Measurements from ENCODE around the gene ZNF878. TPM values are rescaled to one million over a fixed set of nuclear protein-coding genes. Genes with fewer than 3 reads are reported as not detected.
A peak's percentile ranks its signal among the peaks of the same experiment; 100 is the strongest.
"Not testable (repeated sequence)": the region's sequence is repeated elsewhere in the genome, so short reads cannot be mapped to it uniquely, and the experiment has no call there.

The ZNF878 gene
- polyA plus RNA-seq, 1 donor, result 0.57 TPM

- Histone ChIP-seq H3K9me3 (ENCODE audit: control insufficient read depth, low read depth, low read length) (peaks cover 69% of the 10 kb centered on the region), H3K36me3 (ENCODE audit: control insufficient read depth, insufficient read depth, low read length) (peaks cover 47% of the 10 kb centered on the region), H3K4me1 (ENCODE audit: control insufficient read depth, insufficient read depth, low read length) (no peaks in the 10 kb centered on the region), H3K4me3 (ENCODE audit: low read length) (no peak overlapping the region), H3K27ac (ENCODE audit: low read length) (no peak overlapping the region), H3K27me3 (ENCODE audit: control insufficient read depth, insufficient read depth, low read length) (no peaks in the 10 kb centered on the region)
- WGBS (ENCODE audit: insufficient coverage, low lambda C conversion rate), result no CpG with 5 or more reads among the region's 3 CpGs
- DNase-seq, result no peak
Observed at GRCh38 chr19:12077375-12077774, 24.6 kb upstream of the ZNF878 start.

- no CpG with 5 or more reads among the region's 3 CpGs for WGBS (ENCODE audit: insufficient coverage, low lambda C conversion rate)
- not testable (repeated sequence) for DNase-seq; H3K4me3 ChIP-seq (ENCODE audit: low read length); H3K27ac ChIP-seq (ENCODE audit: low read length); H3K27me3 ChIP-seq (ENCODE audit: control insufficient read depth, insufficient read depth, low read length); H3K4me1 ChIP-seq (ENCODE audit: control insufficient read depth, insufficient read depth, low read length)
- Histone ChIP-seq H3K9me3 (ENCODE audit: control insufficient read depth, low read depth, low read length) (peaks cover 70% of the 10 kb centered on the region), H3K36me3 (ENCODE audit: control insufficient read depth, insufficient read depth, low read length) (peaks cover 47% of the 10 kb centered on the region)
Observed at GRCh38 chr19:12076331-12076730, 23.6 kb upstream of the ZNF878 start.

- no CpG with 5 or more reads among the region's 3 CpGs for WGBS (ENCODE audit: insufficient coverage, low lambda C conversion rate)
- Histone ChIP-seq H3K4me3 (ENCODE audit: low read length) (no peak overlapping the region), H3K4me1 (ENCODE audit: control insufficient read depth, insufficient read depth, low read length) (no peaks in the 10 kb centered on the region), H3K27me3 (ENCODE audit: control insufficient read depth, insufficient read depth, low read length) (no peaks in the 10 kb centered on the region), H3K27ac (ENCODE audit: low read length) (no peak overlapping the region), H3K9me3 (ENCODE audit: control insufficient read depth, low read depth, low read length) (peaks cover 70% of the 10 kb centered on the region), H3K36me3 (ENCODE audit: control insufficient read depth, insufficient read depth, low read length) (peaks cover 47% of the 10 kb centered on the region)
- no peak for DNase-seq
Observed at GRCh38 chr19:12075538-12076139, 22.9 kb upstream of the ZNF878 start.

- Histone ChIP-seq H3K27me3 (ENCODE audit: control insufficient read depth, insufficient read depth, low read length) (no peaks in the 10 kb centered on the region), H3K36me3 (ENCODE audit: control insufficient read depth, insufficient read depth, low read length) (peaks cover 5% of the 10 kb centered on the region), H3K4me3 (ENCODE audit: low read length) (peak within 1 kb of the TSS; percentile 60), H3K9me3 (ENCODE audit: control insufficient read depth, low read depth, low read length) (peaks cover 42% of the 10 kb centered on the region), H3K4me1 (ENCODE audit: control insufficient read depth, insufficient read depth, low read length) (peaks cover 12% of the 10 kb centered on the region), H3K27ac (ENCODE audit: low read length) (peak within 1 kb of the TSS; percentile 77)
- DNase-seq, result peak; percentile 94 to 97
- no CpG with 5 or more reads among the region's 66 CpGs for WGBS (ENCODE audit: insufficient coverage, low lambda C conversion rate)
Observed at GRCh38 chr19:12064590-12065538, 12.1 kb upstream of the ZNF878 start, which contains the start of gene ZNF844. Gene ZNF844, plus strand, starts transcription at chr19:12064731. Its CDS starts 143 bp downstream, at chr19:12064874.

- 20% methylated on average over 1 of the region's 5 CpGs for WGBS (ENCODE audit: insufficient coverage, low lambda C conversion rate)
- no peak overlapping the region for H3K4me3 ChIP-seq (ENCODE audit: low read length)
- DNase-seq, result no peak
Observed at GRCh38 chr19:12055784-12056183, 3.0 kb upstream of the ZNF878 start.

GRCh38 chr19:12052091-12052496, 667 bp downstream of the ZNF878 start:
- Histone ChIP-seq H3K27me3 (ENCODE audit: control insufficient read depth, insufficient read depth, low read length) (peaks cover 2% of the 10 kb centered on the region), H3K27ac (ENCODE audit: low read length) (no peak overlapping the region), H3K9me3 (ENCODE audit: control insufficient read depth, low read depth, low read length) (no peaks in the 10 kb centered on the region), H3K4me1 (ENCODE audit: control insufficient read depth, insufficient read depth, low read length) (peaks cover 7% of the 10 kb centered on the region), H3K36me3 (ENCODE audit: control insufficient read depth, insufficient read depth, low read length) (no peaks in the 10 kb centered on the region), H3K4me3 (ENCODE audit: low read length) (peak overlapping the region; percentile 82)
- WGBS (ENCODE audit: insufficient coverage, low lambda C conversion rate), result 0% methylated on average over 1 of the region's 14 CpGs
- DNase-seq, result no peak

More at GRCh38 chr19:12055784-12056183, 3.0 kb upstream of the ZNF878 start:
- Histone ChIP-seq H3K36me3 (ENCODE audit: control insufficient read depth, insufficient read depth, low read length) (no peaks in the 10 kb centered on the region), H3K27ac (ENCODE audit: low read length) (no peak overlapping the region), H3K27me3 (ENCODE audit: control insufficient read depth, insufficient read depth, low read length) (peaks cover 2% of the 10 kb centered on the region), H3K4me1 (ENCODE audit: control insufficient read depth, insufficient read depth, low read length) (peaks cover 7% of the 10 kb centered on the region), H3K9me3 (ENCODE audit: control insufficient read depth, low read depth, low read length) (no peaks in the 10 kb centered on the region)

- peaks cover 2% of the 10 kb centered on the region for H3K9me3 ChIP-seq (ENCODE audit: control insufficient read depth, low read depth, low read length)
- no peak overlapping the region for H3K4me3 ChIP-seq (ENCODE audit: low read length)
- WGBS (ENCODE audit: insufficient coverage, low lambda C conversion rate), result no CpG with 5 or more reads among the region's 2 CpGs
Observed at GRCh38 chr19:12047868-12048267, 4.9 kb downstream of the ZNF878 start.

GRCh38 chr19:12043752-12044422, 8.9 kb downstream of the ZNF878 start:
- WGBS (ENCODE audit: insufficient coverage, low lambda C conversion rate), result 100% methylated on average over 1 of the region's 5 CpGs
- no peaks in the 10 kb centered on the region for H3K4me1 ChIP-seq (ENCODE audit: control insufficient read depth, insufficient read depth, low read length)
- DNase-seq, result no peak
- no peaks in the 10 kb centered on the region for H3K36me3 ChIP-seq (ENCODE audit: control insufficient read depth, insufficient read depth, low read length)
- H3K4me3 ChIP-seq (ENCODE audit: low read length), result no peak overlapping the region
- peaks cover 9% of the 10 kb centered on the region for H3K9me3 ChIP-seq (ENCODE audit: control insufficient read depth, low read depth, low read length)
- H3K27me3 ChIP-seq (ENCODE audit: control insufficient read depth, insufficient read depth, low read length), result no peaks in the 10 kb centered on the region
- no peak overlapping the region for H3K27ac ChIP-seq (ENCODE audit: low read length)

More at GRCh38 chr19:12047868-12048267, 4.9 kb downstream of the ZNF878 start:
- H3K27ac ChIP-seq (ENCODE audit: low read length), result no peak overlapping the region
- no peaks in the 10 kb centered on the region for H3K36me3 ChIP-seq (ENCODE audit: control insufficient read depth, insufficient read depth, low read length)
- H3K4me1 ChIP-seq (ENCODE audit: control insufficient read depth, insufficient read depth, low read length), result peaks cover 7% of the 10 kb centered on the region
- H3K27me3 ChIP-seq (ENCODE audit: control insufficient read depth, insufficient read depth, low read length), result no peaks in the 10 kb centered on the region
- no peak for DNase-seq

GRCh38 chr19:12042893-12043292, 9.9 kb downstream of the ZNF878 start:
- peaks cover 9% of the 10 kb centered on the region for H3K9me3 ChIP-seq (ENCODE audit: control insufficient read depth, low read depth, low read length)
- no peak overlapping the region for H3K27ac ChIP-seq (ENCODE audit: low read length)

More at GRCh38 chr19:12042893-12043292, 9.9 kb downstream of the ZNF878 start:
- no peak overlapping the region for H3K4me3 ChIP-seq (ENCODE audit: low read length)
- no peaks in the 10 kb centered on the region for H3K36me3 ChIP-seq (ENCODE audit: control insufficient read depth, insufficient read depth, low read length)
- no peak for DNase-seq
- H3K27me3 ChIP-seq (ENCODE audit: control insufficient read depth, insufficient read depth, low read length), result no peaks in the 10 kb centered on the region
- no peaks in the 10 kb centered on the region for H3K4me1 ChIP-seq (ENCODE audit: control insufficient read depth, insufficient read depth, low read length)

Data from large intestine (tissue), 3 donors.